Nephron (organoid): ENCODE results near the gene ZNF407.
A peak's percentile ranks its signal among the peaks of the same experiment; 100 is the strongest.

Experiments
- H3K27ac Mint-ChIP-seq, 3 experiments: 2 replicates each; pipeline ENCODE4 v1.8.0; 2020; ENCODE audit warnings: mixed read lengths in 3 of 3, mild to moderate bottlenecking in 2 of 3, moderate library complexity in 1 of 3
- H3K27me3 Mint-ChIP-seq: 2 replicates; pipeline ENCODE4 v1.8.0; 2021; ENCODE audit warnings: low read depth, mild to moderate bottlenecking, moderate library complexity, mixed read lengths
- H3K36me3 Mint-ChIP-seq: 2 replicates; pipeline ENCODE4 v1.8.0; 2020; ENCODE audit warnings: low read depth, mixed read lengths
- H3K4me1 Mint-ChIP-seq: 2 replicates; pipeline ENCODE4 v1.8.0; 2020; ENCODE audit warnings: mixed read lengths
- H3K4me3 Mint-ChIP-seq, 3 experiments: 2 replicates each; pipeline ENCODE4 v1.8.0; 2020; ENCODE audit warnings: mild to moderate bottlenecking in 3 of 3, mixed read lengths in 3 of 3, moderate library complexity in 2 of 3
- H3K9me3 Mint-ChIP-seq: 2 replicates; pipeline ENCODE4 v1.8.0; 2020; ENCODE audit warnings: mixed read lengths
- TF ChIP-seq, protein P1 (sequence below), 3 experiments: fragments of 200-600 bp; sonication (generic); IDR thresholded peaks; one replicate each; pipeline ENCODE4 v1.5.0; 2021; ENCODE audit warnings: antibody characterized with exemption in 3 of 3; ENCODE audit not compliant: unreplicated experiment in 3 of 3

ZNF407 gene

DNA sequence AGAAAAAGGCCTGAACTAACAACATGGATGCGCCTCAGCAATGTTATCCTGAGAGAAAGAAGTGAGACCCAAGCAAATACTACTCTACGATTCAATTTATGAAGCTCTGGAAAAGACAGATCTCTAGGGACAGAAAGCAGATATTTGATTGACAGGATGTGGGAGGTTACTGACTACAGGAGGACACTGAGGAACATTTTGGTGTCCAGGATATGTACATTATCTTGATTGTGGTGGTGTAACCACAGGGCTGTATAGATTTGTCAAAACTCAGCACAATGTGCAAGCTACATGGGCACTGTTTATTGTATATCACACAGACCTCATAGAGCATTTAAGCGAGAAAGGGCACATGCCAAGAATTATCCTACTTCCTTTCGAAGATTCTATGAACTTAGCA, 391.5 kb downstream of the ZNF407 start:
- H3K27me3 Mint-ChIP-seq, result no peaks in the 10 kb centered on the region
- H3K36me3 Mint-ChIP-seq, result no peaks in the 10 kb centered on the region
- H3K27ac Mint-ChIP-seq, result no peak overlapping the region
- H3K4me1 Mint-ChIP-seq, result peaks cover 21% of the 10 kb centered on the region
- no peak overlapping the region for H3K4me3 Mint-ChIP-seq
- TF ChIP-seq, protein P1, sequence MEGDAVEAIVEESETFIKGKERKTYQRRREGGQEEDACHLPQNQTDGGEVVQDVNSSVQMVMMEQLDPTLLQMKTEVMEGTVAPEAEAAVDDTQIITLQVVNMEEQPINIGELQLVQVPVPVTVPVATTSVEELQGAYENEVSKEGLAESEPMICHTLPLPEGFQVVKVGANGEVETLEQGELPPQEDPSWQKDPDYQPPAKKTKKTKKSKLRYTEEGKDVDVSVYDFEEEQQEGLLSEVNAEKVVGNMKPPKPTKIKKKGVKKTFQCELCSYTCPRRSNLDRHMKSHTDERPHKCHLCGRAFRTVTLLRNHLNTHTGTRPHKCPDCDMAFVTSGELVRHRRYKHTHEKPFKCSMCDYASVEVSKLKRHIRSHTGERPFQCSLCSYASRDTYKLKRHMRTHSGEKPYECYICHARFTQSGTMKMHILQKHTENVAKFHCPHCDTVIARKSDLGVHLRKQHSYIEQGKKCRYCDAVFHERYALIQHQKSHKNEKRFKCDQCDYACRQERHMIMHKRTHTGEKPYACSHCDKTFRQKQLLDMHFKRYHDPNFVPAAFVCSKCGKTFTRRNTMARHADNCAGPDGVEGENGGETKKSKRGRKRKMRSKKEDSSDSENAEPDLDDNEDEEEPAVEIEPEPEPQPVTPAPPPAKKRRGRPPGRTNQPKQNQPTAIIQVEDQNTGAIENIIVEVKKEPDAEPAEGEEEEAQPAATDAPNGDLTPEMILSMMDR (IDR thresholded peaks at IDR 0.05; ENCODE audit: unreplicated experiment in 3 of 3), result no peak
- no peaks in the 10 kb centered on the region for H3K9me3 Mint-ChIP-seq

- H3K27ac Mint-ChIP-seq, result peak overlapping the region in 1 of 3 experiments; percentile 30
- TF ChIP-seq, protein P1 (IDR thresholded peaks at IDR 0.05; ENCODE audit: unreplicated experiment in 3 of 3), result no peak
- no peaks in the 10 kb centered on the region for H3K9me3 Mint-ChIP-seq
- peaks cover 35% of the 10 kb centered on the region for H3K4me1 Mint-ChIP-seq
- H3K4me3 Mint-ChIP-seq, result no peak overlapping the region
- no peaks in the 10 kb centered on the region for H3K27me3 Mint-ChIP-seq
- H3K36me3 Mint-ChIP-seq, result no peaks in the 10 kb centered on the region
Observed at GRCh38 chr18:74990563-74991081, 393.0 kb downstream of the ZNF407 start.

DNA sequence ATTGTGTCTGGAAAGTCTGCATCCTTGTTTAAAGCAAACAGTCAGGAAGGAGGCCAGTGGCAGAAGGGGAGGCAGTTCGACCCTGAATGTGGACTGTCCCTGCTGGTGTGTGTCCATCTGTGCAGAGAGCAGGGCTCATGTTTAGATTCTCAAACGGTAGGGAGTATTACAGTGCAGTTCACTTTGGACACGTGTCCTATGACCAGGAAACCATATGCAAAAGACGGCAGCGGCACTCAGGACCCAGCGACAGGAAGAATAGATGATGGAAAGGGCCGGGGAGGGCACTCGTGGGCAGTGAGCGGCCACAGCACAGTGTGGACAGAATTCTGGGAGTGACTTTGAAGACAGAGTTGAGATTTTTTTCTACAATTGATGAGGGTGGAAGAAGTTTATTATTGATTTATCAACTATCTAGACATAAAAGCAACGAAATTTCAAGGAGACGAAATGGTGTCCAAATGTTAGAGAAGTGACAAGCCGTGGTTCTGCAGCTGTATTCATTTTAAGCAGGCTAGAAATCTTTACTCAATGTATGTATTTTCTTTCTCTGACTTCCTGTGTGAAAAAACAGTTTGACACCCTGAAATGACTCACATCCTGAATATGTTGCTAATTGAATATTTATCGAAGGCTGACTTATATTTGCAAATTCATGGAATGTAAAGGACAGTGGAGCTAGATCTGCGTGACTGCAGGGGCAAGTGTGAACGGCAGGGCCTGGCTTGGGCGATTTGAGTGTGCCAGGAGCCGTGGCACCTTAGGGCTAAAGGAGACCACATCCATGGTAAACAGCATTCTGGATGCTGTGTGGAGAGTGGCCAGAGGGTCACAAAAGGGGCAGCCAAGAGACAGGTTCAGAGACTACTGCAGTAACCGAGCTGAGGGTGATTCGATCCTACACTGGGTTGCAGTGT, 397.1 kb downstream of the ZNF407 start:
- TF ChIP-seq, protein P1 (IDR thresholded peaks at IDR 0.05; ENCODE audit: unreplicated experiment in 3 of 3), result no peak
- peaks cover 45% of the 10 kb centered on the region for H3K4me1 Mint-ChIP-seq

GRCh38 chr18:74995419-74995736, 397.7 kb downstream of the ZNF407 start:
- Mint-ChIP-seq H3K27me3 (no peaks in the 10 kb centered on the region), H3K9me3 (no peaks in the 10 kb centered on the region), H3K4me1 (peaks cover 41% of the 10 kb centered on the region), H3K4me3 (no peak overlapping the region), H3K36me3 (no peaks in the 10 kb centered on the region), H3K27ac (peak overlapping the region in 2 of 3 experiments; percentile 1 to 70)
- TF ChIP-seq, protein P1 (IDR thresholded peaks at IDR 0.05; ENCODE audit: unreplicated experiment in 3 of 3), result no peak

More for the DNA sequence above, 397.1 kb downstream of the ZNF407 start:
- Mint-ChIP-seq H3K4me3 (peak overlapping the region in 2 of 3 experiments; percentile 2 to 3), H3K36me3 (no peaks in the 10 kb centered on the region), H3K9me3 (no peaks in the 10 kb centered on the region), H3K27ac (peak overlapping the region; percentile 1 to 50 (median 33)), H3K27me3 (no peaks in the 10 kb centered on the region)

DNA sequence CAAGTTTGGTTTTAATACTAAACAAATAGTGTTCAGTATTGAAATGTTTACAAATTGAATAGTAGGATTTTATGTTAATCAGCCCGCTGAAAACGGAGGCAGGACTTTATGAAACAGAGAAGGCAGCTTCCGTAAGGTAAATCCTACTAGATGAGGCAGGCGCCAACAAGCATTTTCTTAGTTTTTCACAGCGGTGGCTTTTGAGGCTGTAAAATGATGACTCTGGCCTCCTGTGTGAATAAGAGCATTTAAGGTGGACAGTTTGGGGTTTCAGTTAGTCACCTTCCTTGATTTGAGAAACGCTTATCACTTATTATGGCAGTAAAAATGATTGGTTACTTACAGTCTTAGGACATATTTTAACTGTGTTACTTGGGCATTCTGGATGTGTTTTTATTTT, 398.4 kb downstream of the ZNF407 start:
- Mint-ChIP-seq H3K9me3 (no peaks in the 10 kb centered on the region), H3K27me3 (no peaks in the 10 kb centered on the region), H3K27ac (no peak overlapping the region), H3K36me3 (no peaks in the 10 kb centered on the region), H3K4me3 (no peak overlapping the region), H3K4me1 (peaks cover 35% of the 10 kb centered on the region)
- TF ChIP-seq, protein P1 (IDR thresholded peaks at IDR 0.05; ENCODE audit: unreplicated experiment in 3 of 3), result no peak
